Upper lobe of right lung (tissue), 1 donor: ENCODE data around the gene VPS18. TPM values are rescaled to one million over a fixed set of nuclear protein-coding genes. Genes with fewer than 3 reads are reported as not detected.

ENCODE experiments used
- ATAC-seq: fragments of 200-7000 bp; cut with Tn5 transposase; one replicate; pipeline ENCODE4 v1.9.1; 2020; ENCODE audit warnings: mild to moderate bottlenecking, moderate library complexity
- DNase-seq: peaks from one replicate; pipeline ENCODE4 v3.0.0-alpha.2; 2020
- H3K27ac ChIP-seq: fragments of 200-600 bp; one replicate; pipeline ENCODE4 v1.8.0; 2022
- H3K27me3 ChIP-seq: fragments of 200-600 bp; one replicate; pipeline ENCODE4 v1.8.0; 2022; ENCODE audit warnings: mild to moderate bottlenecking
- H3K36me3 ChIP-seq: fragments of 200-600 bp; one replicate; pipeline ENCODE4 v1.8.0; 2022
- H3K4me1 ChIP-seq: fragments of 200-600 bp; one replicate; pipeline ENCODE4 v1.8.0; 2022
- H3K4me3 ChIP-seq: fragments of 200-600 bp; one replicate; pipeline ENCODE4 v1.8.0; 2022; ENCODE audit warnings: mild to moderate bottlenecking
- H3K9me3 ChIP-seq: fragments of 200-600 bp; one replicate; pipeline ENCODE4 v1.8.0; 2022
- intact Hi-C: fragments of 100-400 bp; cut with DNase I; formaldehyde crosslinking; loops from one replicate; pipeline ENCODE4 v1.11.0; 2022
- total RNA-seq: library from RNA; stranded (reverse); fragmentation: NEBNext Ultra II Directional; extraction: Animal tissue kit (Norgen Biotek cat#: 25700); gene quantifications from one replicate; pipeline ENCODE4 v1.2.1, GENCODE V29; 2021
- TF ChIP-seq, protein P1 (sequence below): fragments of 200-600 bp; IDR thresholded peaks from one replicate; pipeline ENCODE4 v1.8.0; 2022; ENCODE audit warnings: antibody characterized with exemption
- donor health status: DM: no; HTN: yes; CAD: no; lungs with severe emphysema.

VPS18 gene
- total RNA-seq, 1 donor from 2014 or later, result 24.5 TPM

- no peak for ATAC-seq
- Histone ChIP-seq H3K4me3 (no peak overlapping the region), H3K4me1 (peaks cover 22% of the 10 kb centered on the region), H3K9me3 (no peaks in the 10 kb centered on the region), H3K36me3 (peaks cover 78% of the 10 kb centered on the region), H3K27ac (no peak overlapping the region), H3K27me3 (no peaks in the 10 kb centered on the region)
- DNase-seq, result no peak
- TF ChIP-seq, protein P1, sequence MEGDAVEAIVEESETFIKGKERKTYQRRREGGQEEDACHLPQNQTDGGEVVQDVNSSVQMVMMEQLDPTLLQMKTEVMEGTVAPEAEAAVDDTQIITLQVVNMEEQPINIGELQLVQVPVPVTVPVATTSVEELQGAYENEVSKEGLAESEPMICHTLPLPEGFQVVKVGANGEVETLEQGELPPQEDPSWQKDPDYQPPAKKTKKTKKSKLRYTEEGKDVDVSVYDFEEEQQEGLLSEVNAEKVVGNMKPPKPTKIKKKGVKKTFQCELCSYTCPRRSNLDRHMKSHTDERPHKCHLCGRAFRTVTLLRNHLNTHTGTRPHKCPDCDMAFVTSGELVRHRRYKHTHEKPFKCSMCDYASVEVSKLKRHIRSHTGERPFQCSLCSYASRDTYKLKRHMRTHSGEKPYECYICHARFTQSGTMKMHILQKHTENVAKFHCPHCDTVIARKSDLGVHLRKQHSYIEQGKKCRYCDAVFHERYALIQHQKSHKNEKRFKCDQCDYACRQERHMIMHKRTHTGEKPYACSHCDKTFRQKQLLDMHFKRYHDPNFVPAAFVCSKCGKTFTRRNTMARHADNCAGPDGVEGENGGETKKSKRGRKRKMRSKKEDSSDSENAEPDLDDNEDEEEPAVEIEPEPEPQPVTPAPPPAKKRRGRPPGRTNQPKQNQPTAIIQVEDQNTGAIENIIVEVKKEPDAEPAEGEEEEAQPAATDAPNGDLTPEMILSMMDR, result no peak
- intact Hi-C loops, result loop anchor here (5.0 to 10.0 kb wide), 2 partner anchors 123 to 275 kb away; no protein-coding TSS in a partner anchor
Observed at GRCh38 chr15:40899536-40900207, 5.4 kb downstream of the VPS18 start.

DNA sequence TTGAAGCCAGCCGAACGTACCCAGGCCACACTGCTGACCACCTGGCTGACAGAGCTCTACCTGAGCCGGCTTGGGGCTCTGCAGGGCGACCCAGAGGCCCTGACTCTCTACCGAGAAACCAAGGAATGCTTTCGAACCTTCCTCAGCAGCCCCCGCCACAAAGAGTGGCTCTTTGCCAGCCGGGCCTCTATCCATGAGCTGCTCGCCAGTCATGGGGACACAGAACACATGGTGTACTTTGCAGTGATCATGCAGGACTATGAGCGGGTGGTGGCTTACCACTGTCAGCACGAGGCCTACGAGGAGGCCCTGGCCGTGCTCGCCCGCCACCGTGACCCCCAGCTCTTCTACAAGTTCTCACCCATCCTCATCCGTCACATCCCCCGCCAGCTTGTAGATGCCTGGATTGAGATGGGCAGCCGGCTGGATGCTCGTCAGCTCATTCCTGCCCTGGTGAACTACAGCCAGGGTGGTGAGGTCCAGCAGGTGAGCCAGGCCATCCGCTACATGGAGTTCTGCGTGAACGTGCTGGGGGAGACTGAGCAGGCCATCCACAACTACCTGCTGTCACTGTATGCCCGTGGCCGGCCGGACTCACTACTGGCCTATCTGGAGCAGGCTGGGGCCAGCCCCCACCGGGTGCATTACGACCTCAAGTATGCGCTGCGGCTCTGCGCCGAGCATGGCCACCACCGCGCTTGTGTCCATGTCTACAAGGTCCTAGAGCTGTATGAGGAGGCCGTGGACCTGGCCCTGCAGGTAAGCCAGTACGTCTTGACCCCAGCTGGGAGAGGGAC lies 6.2 kb downstream of the VPS18 start:
- H3K4me1 ChIP-seq, result peaks cover 26% of the 10 kb centered on the region
- no peak for ATAC-seq
- H3K27ac ChIP-seq, result no peak overlapping the region
- peaks cover 78% of the 10 kb centered on the region for H3K36me3 ChIP-seq
- no peak overlapping the region for H3K4me3 ChIP-seq
- intact Hi-C loops, result loop anchor here (5.0 to 10.0 kb wide), 2 partner anchors 122 to 274 kb away; no protein-coding TSS in a partner anchor
- H3K9me3 ChIP-seq, result no peaks in the 10 kb centered on the region
- TF ChIP-seq, protein P1, result no peak
- DNase-seq, result no peak
- no peaks in the 10 kb centered on the region for H3K27me3 ChIP-seq

DNA sequence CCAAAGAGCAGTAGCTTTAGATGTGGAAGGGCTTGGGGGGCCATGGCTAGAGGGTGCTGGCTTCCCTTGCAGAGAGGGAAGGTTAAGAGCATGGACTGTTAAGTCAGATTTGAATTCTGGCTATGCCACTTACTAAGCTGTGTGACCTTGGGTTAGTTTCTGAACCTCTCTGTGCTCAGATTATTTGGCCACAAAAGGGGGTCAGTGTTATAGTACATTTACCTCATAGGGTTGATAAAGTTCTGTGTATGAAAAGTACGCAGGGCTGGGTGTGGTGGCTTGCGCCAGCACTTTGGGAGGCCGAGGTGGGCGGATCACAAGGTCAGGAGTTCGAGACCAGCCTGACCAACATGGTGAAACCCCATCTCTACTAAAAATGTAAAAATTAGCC lies 6.8 kb downstream of the VPS18 start:
- no peak overlapping the region for H3K27ac ChIP-seq
- DNase-seq (no peak), ATAC-seq (no peak)
- H3K9me3 ChIP-seq, result no peaks in the 10 kb centered on the region
- intact Hi-C loops, result loop anchor here (5.0 to 10.0 kb wide), 2 partner anchors 121 to 274 kb away; no protein-coding TSS in a partner anchor
- no peak overlapping the region for H3K4me3 ChIP-seq
- peaks cover 75% of the 10 kb centered on the region for H3K36me3 ChIP-seq
- no peaks in the 10 kb centered on the region for H3K27me3 ChIP-seq
- TF ChIP-seq, protein P1, result no peak
- peaks cover 25% of the 10 kb centered on the region for H3K4me1 ChIP-seq

DNA sequence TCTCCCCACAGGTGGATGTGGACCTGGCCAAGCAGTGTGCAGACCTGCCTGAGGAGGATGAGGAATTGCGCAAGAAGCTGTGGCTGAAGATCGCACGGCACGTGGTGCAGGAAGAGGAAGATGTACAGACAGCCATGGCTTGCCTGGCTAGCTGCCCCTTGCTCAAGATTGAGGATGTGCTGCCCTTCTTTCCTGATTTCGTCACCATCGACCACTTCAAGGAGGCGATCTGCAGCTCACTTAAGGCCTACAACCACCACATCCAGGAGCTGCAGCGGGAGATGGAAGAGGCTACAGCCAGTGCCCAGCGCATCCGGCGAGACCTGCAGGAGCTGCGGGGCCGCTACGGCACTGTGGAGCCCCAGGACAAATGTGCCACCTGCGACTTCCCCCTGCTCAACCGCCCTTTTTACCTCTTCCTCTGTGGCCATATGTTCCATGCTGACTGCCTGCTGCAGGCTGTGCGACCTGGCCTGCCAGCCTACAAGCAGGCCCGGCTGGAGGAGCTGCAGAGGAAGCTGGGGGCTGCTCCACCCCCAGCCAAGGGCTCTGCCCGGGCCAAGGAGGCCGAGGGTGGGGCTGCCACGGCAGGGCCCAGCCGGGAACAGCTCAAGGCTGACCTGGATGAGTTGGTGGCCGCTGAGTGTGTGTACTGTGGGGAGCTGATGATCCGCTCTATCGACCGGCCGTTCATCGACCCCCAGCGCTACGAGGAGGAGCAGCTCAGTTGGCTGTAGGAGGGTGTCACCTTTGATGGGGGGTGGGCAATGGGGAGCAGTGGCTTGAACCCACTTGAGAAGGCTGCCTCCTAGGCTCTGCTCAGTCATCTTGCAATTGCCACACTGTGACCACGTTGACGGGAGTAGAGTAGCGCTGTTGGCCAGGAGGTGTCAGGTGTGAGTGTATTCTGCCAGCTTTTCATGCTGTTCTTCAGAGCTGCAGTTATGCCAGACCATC lies 8.6 kb downstream of the VPS18 start:
- ATAC-seq (peak; percentile 3), DNase-seq (peak; percentile 84)
- Histone ChIP-seq H3K4me1 (peaks cover 38% of the 10 kb centered on the region), H3K9me3 (no peaks in the 10 kb centered on the region), H3K4me3 (no peak overlapping the region), H3K36me3 (peaks cover 58% of the 10 kb centered on the region), H3K27ac (peak overlapping the region; percentile 51), H3K27me3 (no peaks in the 10 kb centered on the region)
- TF ChIP-seq, protein P1, result no peak
- intact Hi-C loops, result loop anchor here (5.0 to 10.0 kb wide), 2 partner anchors 119 to 272 kb away; no protein-coding TSS in a partner anchor

GRCh38 chr15:40904552-40905201 lies 10.4 kb downstream of the VPS18 start:
- Histone ChIP-seq H3K27ac (peak overlapping the region; percentile 80), H3K4me1 (peaks cover 42% of the 10 kb centered on the region), H3K4me3 (no peak overlapping the region), H3K9me3 (no peaks in the 10 kb centered on the region), H3K36me3 (peaks cover 40% of the 10 kb centered on the region), H3K27me3 (no peaks in the 10 kb centered on the region)
- no peak for ATAC-seq
- intact Hi-C loops, result loop anchor here (5.0 to 10.0 kb wide), 2 partner anchors 118 to 270 kb away; no protein-coding TSS in a partner anchor
- DNase-seq, result peak; percentile 51
- TF ChIP-seq, protein P1, result no peak
